HepG2 (cell line): ENCODE data around the gene CYP19A1. TPM values are rescaled to one million over a fixed set of nuclear protein-coding genes. Genes with fewer than 3 reads are reported as not detected.
A peak's percentile ranks its signal among the peaks of the same experiment; 100 is the strongest.

Experiments
- BCLAF1 ChIP-seq: fragments of 450-650 bp; IDR thresholded peaks from 2 replicates; pipeline ENCODE4 v1.6.1; 2017; ENCODE audit warnings: mild to moderate bottlenecking
- BRCA1 ChIP-seq: sonication (generic); formaldehyde crosslinking; IDR thresholded peaks from 2 replicates; pipeline ENCODE4 v1.4.0; 2020; ENCODE audit warnings: missing genetic modification reagents
- CAMTA2 ChIP-seq: sonication (generic); formaldehyde crosslinking; IDR thresholded peaks from 2 replicates; pipeline ENCODE4 v1.4.0; 2020; ENCODE audit warnings: mild to moderate bottlenecking, missing genetic modification reagents, borderline replicate concordance
- ETV5 ChIP-seq: IDR thresholded peaks from 2 replicates; pipeline ENCODE4 v1.6.1; 2018; ENCODE audit warnings: missing biosample characterization, missing genetic modification reagents, inconsistent platforms, borderline replicate concordance
- HBP1 ChIP-seq: IDR thresholded peaks from 2 replicates; pipeline ENCODE4 v1.6.1; 2016; ENCODE audit warnings: low read depth, control low read depth
- MAX ChIP-seq: IDR thresholded peaks from 2 replicates; pipeline ENCODE4 v1.6.1; 2012; ENCODE audit warnings: inconsistent platforms
- MTF2 ChIP-seq: sonication (generic); formaldehyde crosslinking; IDR thresholded peaks from 2 replicates; pipeline ENCODE4 v1.5.0; 2020; ENCODE audit warnings: missing genetic modification reagents, borderline replicate concordance
- MYNN ChIP-seq: sonication (generic); formaldehyde crosslinking; IDR thresholded peaks from 2 replicates; pipeline ENCODE4 v1.4.0; 2020; ENCODE audit warnings: mild to moderate bottlenecking, low read depth, missing genetic modification reagents
- SP4 ChIP-seq: sonication (generic); formaldehyde crosslinking; IDR thresholded peaks from 2 replicates; pipeline ENCODE4 v1.8.1; 2023; ENCODE audit warnings: mild to moderate bottlenecking, missing genetic modification reagents
- SRSF9 ChIP-seq: fragments of 200-400 bp; formaldehyde crosslinking; IDR thresholded peaks from 2 replicates; pipeline ENCODE4 v1.6.1; 2018; ENCODE audit warnings: borderline replicate concordance, mild to moderate bottlenecking, low read depth, low read length; ENCODE audit not compliant: insufficient read depth, poor library complexity, severe bottlenecking
- ZNF160 ChIP-seq: sonication (generic); formaldehyde crosslinking; IDR thresholded peaks from 2 replicates; pipeline ENCODE4 v1.8.0; 2022; ENCODE audit warnings: mild to moderate bottlenecking, inconsistent platforms, missing genetic modification reagents
- ZNF260 ChIP-seq: sonication (generic); formaldehyde crosslinking; IDR thresholded peaks from 2 replicates; pipeline ENCODE4 v1.4.0; 2020; ENCODE audit warnings: missing genetic modification reagents, low read depth, mild to moderate bottlenecking, borderline replicate concordance
- ZNF280D ChIP-seq: sonication (generic); formaldehyde crosslinking; IDR thresholded peaks from 2 replicates; pipeline ENCODE4 v1.5.1; 2020; ENCODE audit warnings: mild to moderate bottlenecking, missing genetic modification reagents
- ZNF883 ChIP-seq: sonication (generic); formaldehyde crosslinking; IDR thresholded peaks from 2 replicates; pipeline ENCODE4 v1.5.1; 2020; ENCODE audit warnings: mild to moderate bottlenecking, missing genetic modification reagents; ENCODE audit errors: not compliant biosample characterization
- polyA plus RNA-seq, 8 experiments: library from polyadenylated mRNA; depleted of rRNA in 3 of 8; stranded (reverse) in 7 of 8; unstranded in 1 of 8; fragments of >200 nt; fragmentation: Illumina TruSeq in 4 of 8; extraction: Trizol in 4 of 8; gene quantifications; 2 replicates each; pipeline versions ENCODE4 v1.2.1 to v1.2.3, GENCODE V29; 2011 to 2016; ENCODE audit warnings: low read depth in 4 of 8, missing spikeins in 1 of 8, mixed read lengths in 1 of 8; ENCODE audit not compliant: insufficient read depth in 1 of 8
- total RNA-seq, 5 experiments: library from RNA; depleted of rRNA; stranded (reverse); fragments of >200 nt; fragmentation: Illumina TruSeq; extraction: Trizol; gene quantifications; 2 replicates each; pipeline ENCODE4 v1.2.3, GENCODE V29; 2016; ENCODE audit warnings: low read depth in 1 of 5
- TF ChIP-seq, protein P1 (sequence below): sonication (generic); formaldehyde crosslinking; IDR thresholded peaks from 2 replicates; pipeline ENCODE4 v1.4.0; 2020; ENCODE audit warnings: missing genetic modification reagents, borderline replicate concordance
- TF ChIP-seq, protein P2 (sequence below): sonication (generic); formaldehyde crosslinking; IDR thresholded peaks from 2 replicates; pipeline ENCODE4 v1.4.0; 2020; ENCODE audit warnings: missing genetic modification reagents, mild to moderate bottlenecking, borderline replicate concordance

CYP19A1 gene
- total and polyA plus RNA-seq, 2 of the 13 experiments (the other 11 are each of a cell fraction or from before 2014, with no cell fraction given) = 10.9 to 23.0 TPM

DNA sequence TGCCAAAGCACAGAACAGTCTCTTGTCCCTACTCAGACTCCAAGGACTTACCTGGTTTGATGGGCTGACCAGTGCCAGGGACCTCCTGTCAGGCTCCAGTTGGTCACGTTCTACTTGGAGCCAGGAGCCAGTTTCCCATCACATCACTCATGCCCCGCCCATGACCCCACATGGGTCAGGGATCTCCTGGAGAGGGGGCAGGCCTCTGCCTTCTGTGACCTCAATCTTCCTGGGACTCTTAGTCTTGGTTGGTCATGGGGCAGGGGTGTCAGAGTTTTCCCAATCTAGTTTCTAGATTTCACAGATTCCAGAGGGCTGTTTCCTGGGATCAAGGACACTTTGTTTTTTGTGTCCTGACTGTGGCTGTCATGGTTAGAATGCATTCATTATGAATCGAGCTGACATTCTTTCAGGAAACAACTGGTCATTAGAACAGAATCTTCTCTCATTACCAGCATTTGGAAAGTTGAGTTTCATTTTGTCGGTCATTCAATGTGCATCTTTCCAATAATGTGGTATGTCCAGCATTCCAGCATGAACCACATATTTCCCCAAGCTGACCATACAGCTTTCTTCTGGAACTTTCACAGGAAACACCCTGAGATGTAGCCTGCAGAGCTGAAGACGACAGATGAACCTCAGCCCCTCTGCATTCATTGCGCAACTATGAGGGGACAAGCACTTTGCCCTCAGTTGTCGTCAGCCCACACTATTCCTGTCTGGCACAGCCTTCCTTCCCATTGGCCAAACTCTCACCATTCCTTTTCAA is 19.8 kb downstream of the CYP19A1 start (continued):
- no peak for TF ChIP-seq SP4 (CRISPR knock-in tag)
- TF ChIP-seq CAMTA2 = no peak
- TF ChIP-seq BCLAF1 = no peak
- TF ChIP-seq, protein P1, sequence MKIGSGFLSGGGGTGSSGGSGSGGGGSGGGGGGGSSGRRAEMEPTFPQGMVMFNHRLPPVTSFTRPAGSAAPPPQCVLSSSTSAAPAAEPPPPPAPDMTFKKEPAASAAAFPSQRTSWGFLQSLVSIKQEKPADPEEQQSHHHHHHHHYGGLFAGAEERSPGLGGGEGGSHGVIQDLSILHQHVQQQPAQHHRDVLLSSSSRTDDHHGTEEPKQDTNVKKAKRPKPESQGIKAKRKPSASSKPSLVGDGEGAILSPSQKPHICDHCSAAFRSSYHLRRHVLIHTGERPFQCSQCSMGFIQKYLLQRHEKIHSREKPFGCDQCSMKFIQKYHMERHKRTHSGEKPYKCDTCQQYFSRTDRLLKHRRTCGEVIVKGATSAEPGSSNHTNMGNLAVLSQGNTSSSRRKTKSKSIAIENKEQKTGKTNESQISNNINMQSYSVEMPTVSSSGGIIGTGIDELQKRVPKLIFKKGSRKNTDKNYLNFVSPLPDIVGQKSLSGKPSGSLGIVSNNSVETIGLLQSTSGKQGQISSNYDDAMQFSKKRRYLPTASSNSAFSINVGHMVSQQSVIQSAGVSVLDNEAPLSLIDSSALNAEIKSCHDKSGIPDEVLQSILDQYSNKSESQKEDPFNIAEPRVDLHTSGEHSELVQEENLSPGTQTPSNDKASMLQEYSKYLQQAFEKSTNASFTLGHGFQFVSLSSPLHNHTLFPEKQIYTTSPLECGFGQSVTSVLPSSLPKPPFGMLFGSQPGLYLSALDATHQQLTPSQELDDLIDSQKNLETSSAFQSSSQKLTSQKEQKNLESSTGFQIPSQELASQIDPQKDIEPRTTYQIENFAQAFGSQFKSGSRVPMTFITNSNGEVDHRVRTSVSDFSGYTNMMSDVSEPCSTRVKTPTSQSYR (CRISPR knock-in tag) = no peak
- TF ChIP-seq ZNF883 = peak; percentile 19
- TF ChIP-seq MYNN (CRISPR knock-in tag) = no peak
- no peak for TF ChIP-seq MTF2 (CRISPR knock-in tag)
- TF ChIP-seq HBP1 (CRISPR knock-in tag) = no peak
- peak; percentile 15 for TF ChIP-seq MAX
- TF ChIP-seq, protein P2, sequence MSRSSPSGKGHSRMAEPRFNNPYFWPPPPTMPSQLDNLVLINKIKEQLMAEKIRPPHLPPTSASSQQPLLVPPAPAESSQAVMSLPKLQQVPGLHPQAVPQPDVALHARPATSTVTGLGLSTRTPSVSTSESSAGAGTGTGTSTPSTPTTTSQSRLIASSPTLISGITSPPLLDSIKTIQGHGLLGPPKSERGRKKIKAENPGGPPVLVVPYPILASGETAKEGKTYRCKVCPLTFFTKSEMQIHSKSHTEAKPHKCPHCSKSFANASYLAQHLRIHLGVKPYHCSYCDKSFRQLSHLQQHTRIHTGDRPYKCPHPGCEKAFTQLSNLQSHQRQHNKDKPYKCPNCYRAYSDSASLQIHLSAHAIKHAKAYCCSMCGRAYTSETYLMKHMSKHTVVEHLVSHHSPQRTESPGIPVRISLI (CRISPR knock-in tag) = no peak
- TF ChIP-seq ZNF280D (CRISPR knock-in tag) = no peak
- TF ChIP-seq ETV5 (CRISPR knock-in tag) = peak; percentile 27; the same call in 1 of the 2 replicates
- no peak for TF ChIP-seq ZNF260 (CRISPR knock-in tag)
- TF ChIP-seq ZNF160 (CRISPR knock-in tag) = no peak
- no peak for TF ChIP-seq SRSF9
- TF ChIP-seq BRCA1 = peak; percentile 43; the same call in 1 of the 2 replicates
